PFSK-1 (cell line): Measurements from ENCODE around the gene UBE2QL1.

Experiments
- FOXP2 ChIP-seq: optimal IDR thresholded peaks from 2 replicates; pipeline ENCODE3; 2011; ENCODE audit warnings: borderline replicate concordance, control low read depth, inconsistent platforms; ENCODE audit not compliant: insufficient read depth; ENCODE audit errors: extremely low read length, extremely low read depth
- POLR2AphosphoS5 ChIP-seq: IDR thresholded peaks from 2 replicates; pipeline ENCODE4 v1.6.1; 2012; ENCODE audit warnings: low read depth, mild to moderate bottlenecking, control low read depth, low read length, moderate library complexity
- SIN3A ChIP-seq: IDR thresholded peaks from 2 replicates; pipeline ENCODE4 v1.6.1; 2012; ENCODE audit warnings: mild to moderate bottlenecking, low read length, moderate library complexity, borderline replicate concordance; ENCODE audit not compliant: insufficient read depth
- TAF1 ChIP-seq: IDR thresholded peaks from 2 replicates; pipeline ENCODE4 v1.6.1; 2012; ENCODE audit warnings: low read length, control low read depth, borderline replicate concordance; ENCODE audit not compliant: insufficient read depth
- TF ChIP-seq, protein P1 (sequence below), 2 experiments: IDR thresholded peaks; 2 replicates each; pipeline versions ENCODE4 v1.6.1 to v1.8.0; 2011 to 2012; ENCODE audit warnings: low read depth in 2 of 2, low read length in 2 of 2, control low read depth in 1 of 2, inconsistent platforms in 1 of 2, mild to moderate bottlenecking in 1 of 2, moderate library complexity in 1 of 2; ENCODE audit not compliant: insufficient read depth in 1 of 2

UBE2QL1 gene

DNA sequence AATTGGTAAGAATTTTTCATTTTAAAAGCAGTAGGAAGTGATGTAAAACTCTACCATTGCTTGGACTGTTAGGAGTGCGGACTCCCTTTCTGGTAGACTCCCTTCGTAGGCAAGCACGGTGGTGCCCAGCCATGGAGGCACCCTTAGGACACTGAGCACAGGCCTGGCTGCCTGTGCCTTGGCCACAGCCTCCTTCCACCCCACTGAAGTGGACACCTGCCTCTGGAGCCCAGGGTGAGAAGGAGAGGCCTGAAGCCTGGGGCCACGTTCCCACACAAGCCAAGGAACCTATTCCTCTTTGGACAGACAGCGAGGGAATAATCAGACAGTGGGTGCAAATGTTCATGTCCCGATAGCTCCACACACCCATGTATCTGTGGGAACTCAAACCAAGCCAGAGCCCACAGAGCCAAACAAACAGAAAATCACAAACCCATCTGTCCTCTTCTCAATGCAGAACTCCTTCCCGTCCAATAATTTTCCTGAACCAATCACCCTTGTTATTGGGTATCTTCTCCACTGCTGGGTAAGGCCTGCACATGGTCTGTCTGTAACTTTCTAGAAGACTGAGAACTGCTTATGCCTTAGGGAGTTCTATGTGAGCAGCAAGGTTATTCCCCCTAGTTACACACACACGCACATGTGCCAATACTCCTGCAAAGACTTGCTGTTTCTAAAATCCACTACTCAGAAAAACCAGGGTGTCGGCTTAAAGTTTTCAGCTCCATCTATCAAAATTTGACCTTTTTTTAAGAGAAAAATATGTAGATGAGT is 45.2 kb downstream of the UBE2QL1 start:
- TF ChIP-seq FOXP2, result no peak
- TF ChIP-seq TAF1, result no peak
- no peak for TF ChIP-seq SIN3A
- TF ChIP-seq, protein P1, sequence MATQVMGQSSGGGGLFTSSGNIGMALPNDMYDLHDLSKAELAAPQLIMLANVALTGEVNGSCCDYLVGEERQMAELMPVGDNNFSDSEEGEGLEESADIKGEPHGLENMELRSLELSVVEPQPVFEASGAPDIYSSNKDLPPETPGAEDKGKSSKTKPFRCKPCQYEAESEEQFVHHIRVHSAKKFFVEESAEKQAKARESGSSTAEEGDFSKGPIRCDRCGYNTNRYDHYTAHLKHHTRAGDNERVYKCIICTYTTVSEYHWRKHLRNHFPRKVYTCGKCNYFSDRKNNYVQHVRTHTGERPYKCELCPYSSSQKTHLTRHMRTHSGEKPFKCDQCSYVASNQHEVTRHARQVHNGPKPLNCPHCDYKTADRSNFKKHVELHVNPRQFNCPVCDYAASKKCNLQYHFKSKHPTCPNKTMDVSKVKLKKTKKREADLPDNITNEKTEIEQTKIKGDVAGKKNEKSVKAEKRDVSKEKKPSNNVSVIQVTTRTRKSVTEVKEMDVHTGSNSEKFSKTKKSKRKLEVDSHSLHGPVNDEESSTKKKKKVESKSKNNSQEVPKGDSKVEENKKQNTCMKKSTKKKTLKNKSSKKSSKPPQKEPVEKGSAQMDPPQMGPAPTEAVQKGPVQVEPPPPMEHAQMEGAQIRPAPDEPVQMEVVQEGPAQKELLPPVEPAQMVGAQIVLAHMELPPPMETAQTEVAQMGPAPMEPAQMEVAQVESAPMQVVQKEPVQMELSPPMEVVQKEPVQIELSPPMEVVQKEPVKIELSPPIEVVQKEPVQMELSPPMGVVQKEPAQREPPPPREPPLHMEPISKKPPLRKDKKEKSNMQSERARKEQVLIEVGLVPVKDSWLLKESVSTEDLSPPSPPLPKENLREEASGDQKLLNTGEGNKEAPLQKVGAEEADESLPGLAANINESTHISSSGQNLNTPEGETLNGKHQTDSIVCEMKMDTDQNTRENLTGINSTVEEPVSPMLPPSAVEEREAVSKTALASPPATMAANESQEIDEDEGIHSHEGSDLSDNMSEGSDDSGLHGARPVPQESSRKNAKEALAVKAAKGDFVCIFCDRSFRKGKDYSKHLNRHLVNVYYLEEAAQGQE (IDR thresholded peaks at IDR 0.05; ENCODE audit: insufficient read depth in 1 of 2, low read depth in 2 of 2, low read length in 2 of 2), result no peak
- no peak for TF ChIP-seq POLR2AphosphoS5

DNA sequence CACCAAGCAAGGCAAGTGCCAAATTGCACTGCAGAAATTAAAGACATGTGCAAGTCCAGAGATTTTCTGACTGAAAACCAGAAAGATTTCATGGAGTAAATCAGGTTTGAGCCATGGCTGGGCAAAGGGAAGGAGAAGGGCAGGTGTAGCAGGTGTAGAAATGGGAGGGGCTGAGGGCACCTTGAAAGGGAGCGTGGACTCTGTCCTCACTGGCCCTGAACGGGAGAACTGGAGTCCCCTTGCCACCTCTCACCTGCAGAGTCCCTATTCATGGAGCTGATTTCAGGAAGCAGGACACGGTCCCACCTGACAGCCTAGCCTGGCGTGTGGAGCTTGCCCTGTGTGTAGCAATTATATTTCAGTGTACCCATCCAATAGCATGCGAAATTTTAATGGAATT is 46.3 kb downstream of the UBE2QL1 start:
- TF ChIP-seq POLR2AphosphoS5, result no peak
- TF ChIP-seq TAF1, result no peak
- TF ChIP-seq, protein P1 (IDR thresholded peaks at IDR 0.05; ENCODE audit: insufficient read depth in 1 of 2, low read depth in 2 of 2, low read length in 2 of 2), result no peak
- TF ChIP-seq SIN3A, result no peak
- no peak for TF ChIP-seq FOXP2

DNA sequence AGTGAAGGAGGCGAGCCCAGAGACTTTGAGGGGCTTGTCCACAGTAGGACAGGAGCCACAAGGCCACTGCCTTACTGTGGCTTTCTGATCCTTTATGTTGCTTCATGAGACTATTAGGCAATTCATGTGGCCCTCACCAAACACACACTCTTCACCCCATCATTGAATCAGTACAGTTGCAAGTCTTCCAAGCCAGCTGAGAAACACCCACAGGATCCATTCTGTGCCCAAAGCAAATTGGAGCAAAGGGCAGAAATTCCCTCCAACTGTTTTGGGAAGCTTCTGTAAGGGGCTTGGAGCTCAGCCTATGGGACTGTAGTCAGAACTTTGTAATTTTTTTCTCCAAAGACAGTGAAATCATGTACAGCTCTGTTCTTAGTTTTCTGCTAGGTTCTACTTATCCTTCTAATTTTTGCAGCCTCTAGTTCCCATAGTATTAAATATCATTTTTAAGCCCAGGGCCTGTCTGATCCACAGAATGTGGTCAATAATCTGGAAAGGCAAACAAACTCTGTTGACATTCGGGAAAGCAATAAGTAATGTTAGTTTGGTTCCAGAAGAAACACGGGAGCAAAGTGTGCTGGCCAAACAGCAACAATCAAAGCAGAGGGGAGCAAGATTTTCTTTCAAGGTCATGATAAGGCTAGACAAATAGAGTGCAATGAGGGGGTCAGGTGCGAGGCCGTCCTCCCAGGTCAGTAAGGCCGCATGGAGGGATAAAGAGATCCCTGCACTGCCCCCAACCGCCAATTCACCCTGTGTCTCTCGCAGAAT is 47.0 kb downstream of the UBE2QL1 start:
- no peak for TF ChIP-seq POLR2AphosphoS5
- no peak for TF ChIP-seq FOXP2
- TF ChIP-seq, protein P1 (IDR thresholded peaks at IDR 0.05; ENCODE audit: insufficient read depth in 1 of 2, low read depth in 2 of 2, low read length in 2 of 2), result no peak
- TF ChIP-seq TAF1, result no peak
- TF ChIP-seq SIN3A, result no peak

DNA sequence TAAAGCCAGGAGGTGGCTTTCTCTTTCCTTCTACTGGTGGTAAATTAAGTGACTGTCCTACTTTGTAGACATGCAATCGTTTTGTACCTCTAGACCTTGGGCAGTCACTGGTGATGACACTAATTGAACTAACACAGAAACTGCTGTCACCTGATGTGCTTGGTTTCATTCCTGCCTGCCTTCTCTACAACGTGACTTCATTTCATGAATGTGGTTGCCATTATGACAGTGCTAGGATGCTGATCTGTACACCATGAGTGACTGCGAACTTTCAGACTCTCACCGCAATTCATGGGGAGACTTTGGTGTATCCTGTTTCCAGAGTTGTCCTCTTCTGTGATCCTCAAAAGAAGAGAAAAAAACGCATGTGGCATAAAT is 47.5 kb downstream of the UBE2QL1 start:
- TF ChIP-seq POLR2AphosphoS5 (no peak), TAF1 (no peak), FOXP2 (no peak)
- TF ChIP-seq, protein P1 (IDR thresholded peaks at IDR 0.05; ENCODE audit: insufficient read depth in 1 of 2, low read depth in 2 of 2, low read length in 2 of 2), result no peak
